ENCODE results near the gene CHST1. TPM values are rescaled to one million over a fixed set of nuclear protein-coding genes. Genes with fewer than 3 reads are reported as not detected.

CHST1 gene
- total RNA-seq, 2 experiments from 2014 or later, result 0.35 TPM; not detected in 1

DNA sequence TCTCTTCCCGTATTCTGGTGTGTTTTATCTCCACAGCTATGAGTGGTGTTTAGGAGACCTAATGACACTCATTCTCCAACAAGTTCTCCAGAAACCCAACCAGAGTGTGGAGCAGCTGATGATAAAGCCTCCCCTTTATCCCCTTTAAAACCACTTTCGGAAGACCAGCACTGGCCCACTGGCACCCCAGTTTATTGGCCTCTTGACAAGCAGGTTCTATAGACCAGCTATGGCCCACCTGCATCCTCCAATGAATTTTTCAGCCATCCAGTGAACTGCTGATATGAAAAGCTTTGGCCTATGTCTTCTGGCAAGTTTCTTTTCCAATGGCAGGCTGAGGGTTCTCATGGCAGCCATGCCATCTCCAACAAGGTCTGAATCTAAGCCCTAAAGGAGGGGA is 27.4 kb downstream of the CHST1 start:
- Mint-ChIP-seq H3K4me1 (no peaks in the 10 kb centered on the region), H3K27me3 (peaks cover 44% of the 10 kb centered on the region), H3K9me3 (ENCODE audit: low read depth) (peaks cover 4% of the 10 kb centered on the region), H3K27ac (no peak overlapping the region), H3K36me3 (peaks cover 3% of the 10 kb centered on the region), H3K4me3 (no peak overlapping the region)
- peak; percentile 8 for DNase-seq
- CTCF ChIA-PET, result interaction anchor here (2.1 kb wide), 1 partner anchor 16 kb away, joined by 8 read pairs; no protein-coding TSS in a partner anchor
- no peak for ATAC-seq

DNA sequence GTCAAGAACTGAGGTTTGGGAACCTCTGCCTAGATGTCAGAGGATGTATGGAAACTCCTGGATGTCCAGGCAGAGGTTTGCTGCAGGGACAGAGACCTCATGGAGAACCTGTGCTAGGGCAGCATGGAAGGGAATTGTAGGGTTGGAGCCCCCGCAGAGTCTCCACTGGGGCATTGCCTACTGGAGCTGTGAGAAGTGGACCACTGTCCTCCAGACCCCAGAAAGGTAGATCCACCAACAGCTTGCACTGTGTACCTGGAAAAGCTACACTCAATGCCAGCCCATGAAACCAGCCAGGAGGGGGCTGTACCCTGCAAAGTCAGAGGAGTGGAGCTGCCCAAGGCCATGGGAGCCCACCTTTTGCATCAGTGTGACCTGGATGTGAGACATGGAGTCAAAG is 29.5 kb downstream of the CHST1 start:
- Mint-ChIP-seq H3K27me3 (peaks cover 43% of the 10 kb centered on the region), H3K9me3 (ENCODE audit: low read depth) (peaks cover 4% of the 10 kb centered on the region), H3K27ac (no peak overlapping the region), H3K4me3 (no peak overlapping the region), H3K4me1 (no peaks in the 10 kb centered on the region), H3K36me3 (peaks cover 3% of the 10 kb centered on the region)
- peak; percentile 26 for DNase-seq
- no peak for ATAC-seq
- CTCF ChIA-PET, result no interaction called here

DNA sequence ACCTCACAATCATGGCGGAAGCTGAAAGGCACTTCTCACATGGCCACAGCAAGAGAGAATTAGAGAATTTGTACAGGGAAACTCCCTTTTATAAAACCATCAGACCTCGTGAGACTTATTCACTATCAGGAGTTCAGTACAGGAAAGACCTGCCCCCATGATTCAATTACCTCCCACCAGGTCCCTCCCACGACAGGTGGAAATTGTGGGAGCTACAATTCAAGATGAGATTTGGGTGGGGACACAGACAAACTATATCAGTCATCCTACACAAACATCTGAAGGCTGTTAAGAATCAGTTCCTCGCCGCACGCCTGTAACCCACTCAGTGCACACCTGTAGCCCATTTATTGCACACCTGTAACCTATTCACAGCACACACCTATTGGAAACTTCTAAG is 39.8 kb downstream of the CHST1 start:
- DNase-seq (peak; percentile 21), ATAC-seq (no peak)
- Mint-ChIP-seq H3K36me3 (peaks cover 2% of the 10 kb centered on the region), H3K27me3 (peaks cover 20% of the 10 kb centered on the region), H3K9me3 (ENCODE audit: low read depth) (no peaks in the 10 kb centered on the region), H3K4me3 (no peak overlapping the region), H3K27ac (no peak overlapping the region), H3K4me1 (no peaks in the 10 kb centered on the region)
- CTCF ChIA-PET, result no interaction called here

DNA sequence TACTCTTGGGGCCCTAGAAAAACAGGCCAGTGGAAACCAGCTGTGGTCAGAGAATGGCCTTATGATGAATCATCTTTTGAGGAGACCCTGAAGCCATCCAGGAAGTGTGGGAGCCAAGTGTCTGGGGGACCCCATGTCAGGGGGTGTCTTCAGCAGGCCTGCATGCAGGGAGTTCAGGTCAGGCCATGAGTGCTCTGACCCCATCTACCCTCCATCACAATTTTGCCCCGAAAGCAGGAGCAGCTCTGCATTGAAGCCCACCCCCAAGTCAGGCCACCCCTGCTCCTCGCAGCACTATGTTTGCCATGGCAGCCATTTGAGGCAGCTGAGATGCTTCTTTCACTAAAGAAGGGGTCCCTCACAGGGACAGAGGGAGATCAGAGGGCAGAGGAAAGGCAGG is 41.3 kb downstream of the CHST1 start:
- ATAC-seq (no peak), DNase-seq (peak; percentile 32)
- Mint-ChIP-seq H3K36me3 (peaks cover 2% of the 10 kb centered on the region), H3K9me3 (ENCODE audit: low read depth) (no peaks in the 10 kb centered on the region), H3K4me3 (no peak overlapping the region), H3K27ac (no peak overlapping the region), H3K4me1 (no peaks in the 10 kb centered on the region), H3K27me3 (peaks cover 14% of the 10 kb centered on the region)
- CTCF ChIA-PET, result no interaction called here

DNA sequence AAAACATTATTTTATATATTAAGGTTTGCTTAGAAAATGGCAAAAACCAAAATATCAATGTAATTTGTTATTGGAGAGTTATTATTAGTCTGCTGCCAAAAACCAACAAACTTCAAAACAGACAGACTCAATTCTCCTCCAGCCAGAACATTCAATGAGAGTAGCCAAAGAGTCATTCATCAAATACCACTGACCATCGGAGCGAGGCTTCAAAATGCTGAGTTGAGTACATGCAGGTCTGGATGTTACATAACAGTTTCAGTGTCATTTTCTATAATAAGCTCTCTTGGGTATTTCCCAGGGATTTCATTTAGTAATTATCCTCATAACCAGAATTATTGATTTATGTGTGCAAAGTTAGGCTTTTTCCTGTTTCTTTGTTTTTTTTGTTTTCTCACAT is 42.6 kb downstream of the CHST1 start:
- DNase-seq, result no peak
- H3K4me3 Mint-ChIP-seq, result no peak overlapping the region
- H3K36me3 Mint-ChIP-seq, result peaks cover 2% of the 10 kb centered on the region
- no peak for ATAC-seq
- H3K4me1 Mint-ChIP-seq, result no peaks in the 10 kb centered on the region
- no peak overlapping the region for H3K27ac Mint-ChIP-seq
- H3K27me3 Mint-ChIP-seq, result peaks cover 15% of the 10 kb centered on the region
- no peaks in the 10 kb centered on the region for H3K9me3 Mint-ChIP-seq (ENCODE audit: low read depth)
- CTCF ChIA-PET, result no interaction called here

DNA sequence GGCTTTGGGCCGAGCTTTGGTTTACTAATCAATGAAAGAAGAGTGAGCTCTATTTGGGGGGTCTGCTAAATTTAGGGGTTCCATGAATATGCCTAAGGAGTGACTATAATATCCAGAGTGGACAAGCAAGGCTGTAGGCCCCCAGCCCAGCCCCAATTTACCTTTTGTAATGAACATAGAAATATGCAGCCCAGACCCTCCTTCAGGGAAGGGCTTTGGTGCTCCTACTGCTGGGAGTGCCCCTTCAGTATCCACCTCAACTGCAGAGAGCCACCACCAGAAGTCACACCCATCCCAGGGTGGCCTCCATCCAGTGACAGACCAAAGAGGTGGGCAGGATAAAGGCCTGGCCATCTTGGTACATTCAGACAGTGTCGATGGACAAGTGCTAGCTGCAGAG is 43.1 kb downstream of the CHST1 start:
- no peak for ATAC-seq
- H3K4me1 Mint-ChIP-seq, result no peaks in the 10 kb centered on the region
- H3K36me3 Mint-ChIP-seq, result peaks cover 2% of the 10 kb centered on the region
- H3K27ac Mint-ChIP-seq, result no peak overlapping the region
- peaks cover 19% of the 10 kb centered on the region for H3K27me3 Mint-ChIP-seq
- H3K4me3 Mint-ChIP-seq, result no peak overlapping the region
- no peak for DNase-seq
- CTCF ChIA-PET, result no interaction called here
- H3K9me3 Mint-ChIP-seq (ENCODE audit: low read depth), result no peaks in the 10 kb centered on the region

DNA sequence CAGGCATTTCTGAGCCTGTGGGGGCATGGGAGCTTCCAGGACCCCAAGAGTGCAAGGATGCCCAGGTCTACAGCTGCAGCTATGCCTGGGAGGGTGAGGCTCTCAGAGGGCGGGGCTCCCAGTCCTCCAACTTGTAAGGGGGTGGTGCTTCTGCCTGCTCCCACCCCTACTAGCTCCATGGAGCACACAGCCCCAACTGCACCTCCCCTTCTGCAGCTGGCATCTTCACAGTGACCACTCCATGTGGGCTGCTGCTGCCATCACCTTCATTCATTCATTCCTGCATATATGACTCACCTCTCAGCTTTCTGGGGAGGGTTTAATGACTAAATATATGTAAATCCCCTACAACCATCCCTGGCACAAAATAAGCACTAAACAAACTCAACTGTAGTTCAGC is 43.8 kb downstream of the CHST1 start:
- H3K4me1 Mint-ChIP-seq, result no peaks in the 10 kb centered on the region
- H3K9me3 Mint-ChIP-seq (ENCODE audit: low read depth), result no peaks in the 10 kb centered on the region
- H3K27me3 Mint-ChIP-seq, result peaks cover 19% of the 10 kb centered on the region
- ATAC-seq, result no peak
- H3K27ac Mint-ChIP-seq, result no peak overlapping the region
- H3K36me3 Mint-ChIP-seq, result peaks cover 2% of the 10 kb centered on the region
- CTCF ChIA-PET, result no interaction called here
- no peak overlapping the region for H3K4me3 Mint-ChIP-seq
- no peak for DNase-seq

DNA sequence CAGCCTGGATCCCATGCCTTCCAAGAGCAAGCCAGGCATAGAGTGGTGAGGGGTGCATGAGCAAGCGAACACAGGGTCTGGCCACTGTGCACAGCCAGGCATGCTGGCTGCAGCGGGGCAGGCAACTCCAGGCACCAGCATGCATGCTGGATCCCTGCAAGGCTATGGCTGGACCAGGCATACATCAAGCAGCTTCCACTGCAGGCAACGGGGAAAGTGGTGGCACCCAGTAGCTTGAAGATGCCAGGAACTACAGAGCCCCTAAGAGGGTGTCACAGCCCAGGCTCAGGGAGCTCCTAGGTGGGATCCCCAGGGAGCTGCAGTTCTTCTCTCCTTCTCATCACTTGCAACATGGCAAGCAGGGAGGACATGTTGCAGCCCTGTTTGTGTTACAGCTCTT is 45.2 kb downstream of the CHST1 start:
- no peaks in the 10 kb centered on the region for H3K9me3 Mint-ChIP-seq (ENCODE audit: low read depth)
- DNase-seq (no peak), ATAC-seq (no peak)
- H3K4me1 Mint-ChIP-seq, result no peaks in the 10 kb centered on the region
- no peak overlapping the region for H3K4me3 Mint-ChIP-seq
- peaks cover 2% of the 10 kb centered on the region for H3K36me3 Mint-ChIP-seq
- H3K27me3 Mint-ChIP-seq, result peaks cover 15% of the 10 kb centered on the region
- no peak overlapping the region for H3K27ac Mint-ChIP-seq
- CTCF ChIA-PET, result no interaction called here

DNA sequence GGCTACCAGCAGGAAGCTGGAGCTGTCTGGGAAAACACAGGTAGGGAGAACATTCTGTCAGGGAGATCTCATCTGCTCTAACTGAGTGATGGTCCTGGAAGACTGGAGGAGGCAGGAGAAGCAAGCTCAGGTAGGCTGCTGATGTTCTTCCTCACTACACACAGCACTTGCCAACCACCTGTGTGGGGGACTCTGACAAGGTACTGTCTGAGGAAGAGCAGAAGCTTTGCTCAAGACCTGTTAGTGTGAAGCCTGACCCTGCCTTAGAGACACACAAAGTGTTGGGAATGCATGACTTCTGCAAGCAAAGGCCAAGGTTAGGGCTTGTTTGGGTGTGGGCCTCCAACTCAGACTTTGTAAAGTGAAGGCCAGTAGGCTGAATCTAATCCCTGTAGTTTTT is 46.5 kb downstream of the CHST1 start:
- H3K9me3 Mint-ChIP-seq (ENCODE audit: low read depth), result no peaks in the 10 kb centered on the region
- CTCF ChIA-PET, result no interaction called here
- DNase-seq (no peak), ATAC-seq (no peak)
- H3K27me3 Mint-ChIP-seq, result peaks cover 17% of the 10 kb centered on the region
- peaks cover 2% of the 10 kb centered on the region for H3K36me3 Mint-ChIP-seq
- H3K27ac Mint-ChIP-seq, result no peak overlapping the region
- H3K4me3 Mint-ChIP-seq, result no peak overlapping the region
- no peaks in the 10 kb centered on the region for H3K4me1 Mint-ChIP-seq

DNA sequence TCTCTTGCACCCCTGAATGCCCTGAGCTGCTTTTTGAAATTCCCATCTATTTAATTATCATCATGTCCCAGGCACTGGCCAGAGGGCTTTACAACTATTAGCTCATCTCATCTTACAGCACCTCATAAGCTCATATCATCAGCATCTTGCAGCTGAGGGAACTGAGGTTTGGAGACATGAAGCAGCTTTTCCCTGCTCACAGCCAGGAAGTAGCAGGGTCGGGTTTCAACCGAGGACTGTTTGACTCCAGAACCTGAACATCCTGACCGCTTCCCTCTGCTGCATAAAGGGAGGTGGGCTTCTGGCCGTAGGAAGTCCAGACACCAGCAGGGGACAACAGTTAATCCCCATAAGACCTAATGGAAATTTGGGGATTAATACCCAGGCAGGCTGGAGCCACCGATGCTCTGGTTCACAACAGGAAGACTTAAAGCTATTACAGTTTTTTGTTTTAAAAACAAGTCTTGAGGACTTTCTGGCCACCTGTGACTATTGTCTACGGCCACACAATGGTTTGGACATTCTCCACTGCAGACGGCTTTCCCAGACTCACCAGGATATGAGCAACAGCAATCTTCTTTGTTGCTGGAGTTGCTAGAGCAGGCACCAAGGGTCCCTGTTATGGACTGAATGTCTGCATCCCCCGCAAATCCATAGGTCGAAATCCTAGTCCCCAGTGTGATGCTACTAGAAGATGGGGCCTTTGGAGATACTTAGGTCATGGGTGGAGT is 47.4 kb downstream of the CHST1 start:
- H3K27me3 Mint-ChIP-seq, result peaks cover 19% of the 10 kb centered on the region
- ATAC-seq, result no peak
- no peak overlapping the region for H3K4me3 Mint-ChIP-seq
- no peak for DNase-seq
- H3K36me3 Mint-ChIP-seq, result peaks cover 2% of the 10 kb centered on the region
- H3K9me3 Mint-ChIP-seq (ENCODE audit: low read depth), result no peaks in the 10 kb centered on the region
- CTCF ChIA-PET, result no interaction called here
- H3K4me1 Mint-ChIP-seq, result no peaks in the 10 kb centered on the region
- H3K27ac Mint-ChIP-seq, result no peak overlapping the region

DNA sequence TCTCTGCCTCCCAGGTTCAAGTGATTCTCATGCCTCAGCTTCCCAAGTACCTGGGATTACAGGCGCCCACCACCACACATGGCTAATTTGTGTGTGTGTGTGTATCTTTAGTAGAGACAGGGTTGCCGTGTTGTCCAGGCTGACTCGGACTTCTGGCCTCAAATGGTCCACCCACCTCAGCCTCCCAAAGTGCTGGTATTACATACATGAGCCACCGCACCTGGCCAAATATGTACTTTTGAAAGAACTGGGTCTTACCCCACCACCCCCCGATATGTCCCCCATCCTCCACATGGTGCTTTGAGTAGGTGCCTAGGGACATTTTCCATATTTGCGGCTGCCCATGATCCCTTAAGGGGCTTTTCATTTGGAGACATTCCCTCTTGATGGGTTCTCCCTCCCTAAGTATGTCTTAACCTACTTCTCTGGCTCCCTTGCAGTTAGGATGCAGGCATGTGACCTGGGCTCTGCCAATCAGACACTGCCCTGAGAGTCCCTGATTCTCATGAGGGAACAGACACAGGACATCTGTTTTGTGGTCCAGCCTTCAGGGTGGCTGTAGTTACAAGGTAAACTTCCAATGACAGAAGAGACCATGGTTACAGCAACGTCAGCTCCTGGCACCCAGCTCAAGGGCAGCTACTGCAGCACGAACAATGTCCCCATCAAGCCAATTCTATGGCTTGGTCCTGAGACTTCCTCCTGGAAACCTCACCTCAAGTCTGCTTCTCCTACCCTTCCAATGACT is 48.4 kb downstream of the CHST1 start:
- ATAC-seq, result no peak
- Mint-ChIP-seq H3K9me3 (ENCODE audit: low read depth) (no peaks in the 10 kb centered on the region), H3K27ac (no peak overlapping the region), H3K4me3 (no peak overlapping the region), H3K27me3 (peaks cover 20% of the 10 kb centered on the region), H3K36me3 (peaks cover 2% of the 10 kb centered on the region), H3K4me1 (no peaks in the 10 kb centered on the region)
- DNase-seq, result peak; percentile 21
- CTCF ChIA-PET, result no interaction called here

DNA sequence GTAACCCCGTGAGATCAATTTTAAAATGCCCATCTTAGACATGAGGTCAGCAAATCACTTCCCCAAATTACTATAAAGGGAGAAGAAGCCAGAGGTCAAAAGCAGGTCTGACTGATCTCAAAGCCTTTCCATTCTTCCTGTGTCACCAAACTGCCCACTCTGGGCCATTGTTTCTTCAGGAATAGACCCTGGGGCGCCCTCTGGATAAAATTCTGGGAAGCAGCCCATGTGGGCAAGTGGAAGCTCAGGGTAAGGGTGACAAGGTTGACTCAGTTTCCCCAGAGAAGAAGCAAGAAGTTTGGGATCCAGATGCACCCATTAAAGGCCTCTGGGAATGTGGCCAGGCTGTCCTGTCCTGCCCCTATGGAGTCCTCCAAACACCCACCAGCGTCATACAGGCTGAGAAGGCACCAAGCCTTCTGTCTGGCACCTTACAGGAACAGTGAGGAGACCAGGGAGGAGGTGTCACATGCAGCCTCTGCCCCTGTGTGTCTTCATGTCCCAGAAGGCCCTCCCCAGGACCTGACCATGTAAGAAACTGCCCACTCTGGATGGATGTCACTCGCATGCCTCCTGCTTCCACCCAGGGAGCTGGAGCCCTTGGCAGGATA is 50.1 kb downstream of the CHST1 start:
- peaks cover 23% of the 10 kb centered on the region for H3K27me3 Mint-ChIP-seq
- H3K4me1 Mint-ChIP-seq, result no peaks in the 10 kb centered on the region
- CTCF ChIA-PET, result no interaction called here
- DNase-seq (peak; percentile 34), ATAC-seq (no peak)
- H3K4me3 Mint-ChIP-seq, result no peak overlapping the region
- H3K9me3 Mint-ChIP-seq (ENCODE audit: low read depth), result no peaks in the 10 kb centered on the region
- no peak overlapping the region for H3K27ac Mint-ChIP-seq
- H3K36me3 Mint-ChIP-seq, result no peaks in the 10 kb centered on the region

DNA sequence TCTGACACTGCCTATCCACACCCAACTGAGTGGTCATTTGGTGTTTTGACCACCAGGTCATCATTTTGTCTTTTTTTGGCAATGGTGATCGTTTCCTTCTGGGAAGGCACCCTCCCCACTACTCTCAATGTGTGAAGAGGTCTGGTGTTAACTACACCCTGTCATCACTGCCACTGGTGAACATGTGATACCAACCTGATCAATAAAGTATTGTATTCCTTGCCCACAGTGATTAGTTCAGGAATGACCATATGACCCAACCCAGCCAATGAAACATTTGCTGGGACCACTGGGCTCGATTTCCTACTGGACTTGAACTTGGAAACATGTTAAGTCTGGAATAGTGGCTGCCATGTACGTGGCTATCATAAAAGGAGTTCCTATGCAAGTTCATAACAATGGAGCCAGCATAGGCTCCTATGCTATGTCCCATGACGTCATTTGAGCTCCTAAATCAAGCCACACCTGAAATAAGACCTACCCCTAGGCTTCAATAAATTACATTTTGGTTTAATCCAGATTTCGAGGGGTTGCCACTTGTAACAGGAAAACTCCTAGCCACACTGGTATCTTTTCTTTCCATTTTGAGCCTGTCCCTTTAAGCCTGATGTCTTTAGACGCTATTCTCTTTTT is 51.1 kb downstream of the CHST1 start:
- Mint-ChIP-seq H3K9me3 (ENCODE audit: low read depth) (no peaks in the 10 kb centered on the region), H3K27ac (no peak overlapping the region), H3K27me3 (peaks cover 24% of the 10 kb centered on the region), H3K4me1 (no peaks in the 10 kb centered on the region), H3K4me3 (no peak overlapping the region), H3K36me3 (no peaks in the 10 kb centered on the region)
- CTCF ChIA-PET, result no interaction called here
- DNase-seq, result peak; percentile 7
- no peak for ATAC-seq

DNA sequence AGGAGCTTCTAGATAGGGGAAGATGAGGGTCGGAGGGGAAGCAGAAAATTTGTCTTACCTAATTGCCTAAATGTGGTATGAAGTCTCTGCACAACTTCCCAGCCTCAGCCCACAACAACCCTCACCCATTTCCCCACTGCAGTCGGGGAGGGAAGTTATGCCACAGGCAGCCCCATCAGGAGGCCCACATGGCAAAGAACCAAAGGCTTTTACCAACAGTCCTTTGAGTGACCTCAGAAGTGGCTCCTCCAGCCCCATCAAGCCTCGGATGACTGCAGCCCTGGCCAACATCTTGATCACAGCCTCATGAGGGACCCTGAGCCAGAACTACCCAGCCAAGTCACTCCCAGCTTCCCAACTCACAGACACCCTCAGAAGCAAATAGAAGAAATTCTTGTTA is 54.8 kb downstream of the CHST1 start:
- CTCF ChIA-PET, result no interaction called here
- Mint-ChIP-seq H3K4me3 (no peak overlapping the region), H3K9me3 (ENCODE audit: low read depth) (no peaks in the 10 kb centered on the region), H3K4me1 (no peaks in the 10 kb centered on the region), H3K27me3 (peaks cover 14% of the 10 kb centered on the region), H3K27ac (no peak overlapping the region), H3K36me3 (no peaks in the 10 kb centered on the region)
- no peak for ATAC-seq
- peak; percentile 31 for DNase-seq

All from activated CD8-positive, alpha-beta memory T cell treated with anti-CD3 and anti-CD28 coated beads, Interleukin-2, amount 10 ng/mL, durations not matched to agents 7 days and 5 days (primary cell).